Tibial nerve (tissue), 3 donors: Measurements from ENCODE around the gene SEC22C.

Experiments used
- CTCF ChIP-seq, 5 experiments: fragments of 200-600 bp in 3 of 5; fragments of 450-650 bp in 2 of 5; sonication (generic) in 3 of 5; IDR thresholded peaks; one replicate each; pipeline ENCODE4 v1.5.1; 2016 to 2019; ENCODE audit warnings: antibody characterized with exemption in 5 of 5, mild to moderate bottlenecking in 3 of 5, moderate library complexity in 2 of 5
- POLR2A ChIP-seq, 2 donors: fragments of 450-650 bp; IDR thresholded peaks; one replicate each; pipeline ENCODE4 v1.6.1; 2017; ENCODE audit warnings: antibody characterized with exemption in 2 of 2, mild to moderate bottlenecking in 2 of 2, moderate library complexity in 2 of 2

- TF ChIP-seq CTCF (IDR thresholded peaks at IDR 0.05) (no peak), POLR2A (IDR thresholded peaks at IDR 0.05) (no peak)
These were observed 805 bp upstream of the SEC22C start for GRCh38 chr3:42582474-42583070.
